GM21737 (cell line): ENCODE results near the gene MEIS1.

Experiments used
- ATAC-seq: cut with Tn5 transposase; IDR thresholded peaks from one replicate; pipeline ENCODE4 v1.9.1; 2021; ENCODE audit warnings: mild to moderate bottlenecking, moderate library complexity; ENCODE audit not compliant: unreplicated experiment

MEIS1 gene

DNA sequence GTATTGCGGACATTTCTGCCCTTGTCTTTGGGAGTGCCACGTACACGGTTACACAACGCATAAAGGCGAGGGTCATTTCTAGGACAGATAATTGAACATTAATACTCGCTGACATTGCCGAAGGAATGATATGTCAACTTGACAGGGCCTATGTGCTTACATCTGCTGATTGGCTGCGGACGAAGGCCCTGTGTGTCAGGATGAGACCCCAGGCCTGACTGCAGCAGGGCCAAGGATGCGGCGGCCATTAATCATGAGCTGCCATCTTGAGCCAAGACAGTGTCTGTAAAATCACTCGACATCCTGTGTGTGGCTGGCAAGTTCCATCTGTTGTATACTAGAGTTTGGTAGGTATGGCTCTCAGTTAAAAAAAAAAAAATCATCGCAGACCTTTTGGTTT is 96.6 kb downstream of the MEIS1 start:
- no peak for ATAC-seq

GRCh38 chr2:66532972-66533868 is 98.3 kb downstream of the MEIS1 start:
- no peak for ATAC-seq

- no peak for ATAC-seq
These were observed 99.5 kb downstream of the MEIS1 start for GRCh38 chr2:66534461-66534860.

DNA sequence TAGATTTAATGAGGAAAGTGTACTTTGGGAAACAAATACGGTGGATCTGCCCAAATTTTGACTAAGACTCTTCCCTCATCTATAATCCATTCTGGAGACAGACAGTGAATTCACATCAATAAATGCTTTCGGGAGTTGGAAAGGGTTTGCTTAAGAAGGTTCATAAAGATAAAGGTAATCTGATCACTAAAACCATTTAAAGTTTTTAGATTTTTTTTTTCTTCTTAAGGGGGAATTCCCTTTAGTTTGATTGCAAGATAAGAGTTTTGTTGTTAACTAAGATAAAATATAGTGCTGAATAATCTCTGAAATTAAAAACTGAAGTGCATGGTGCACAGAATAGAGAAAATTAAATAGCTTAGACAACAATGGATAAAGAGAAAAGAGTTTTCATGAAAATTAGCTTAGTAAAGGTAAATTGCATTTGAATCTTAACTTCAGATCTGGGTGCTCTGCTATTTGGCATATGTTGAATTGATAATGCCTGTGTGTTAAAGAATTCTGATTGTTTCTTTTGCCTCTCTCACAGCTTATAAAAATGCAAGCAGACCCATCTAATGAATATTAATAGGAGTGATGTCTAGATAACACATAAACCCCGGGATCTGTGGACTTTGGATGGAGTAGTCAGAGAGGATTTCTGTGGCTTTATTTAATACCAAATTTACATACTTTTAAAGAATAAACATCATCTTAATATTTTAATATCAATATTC is 100.8 kb downstream of the MEIS1 start:
- no peak for ATAC-seq

DNA sequence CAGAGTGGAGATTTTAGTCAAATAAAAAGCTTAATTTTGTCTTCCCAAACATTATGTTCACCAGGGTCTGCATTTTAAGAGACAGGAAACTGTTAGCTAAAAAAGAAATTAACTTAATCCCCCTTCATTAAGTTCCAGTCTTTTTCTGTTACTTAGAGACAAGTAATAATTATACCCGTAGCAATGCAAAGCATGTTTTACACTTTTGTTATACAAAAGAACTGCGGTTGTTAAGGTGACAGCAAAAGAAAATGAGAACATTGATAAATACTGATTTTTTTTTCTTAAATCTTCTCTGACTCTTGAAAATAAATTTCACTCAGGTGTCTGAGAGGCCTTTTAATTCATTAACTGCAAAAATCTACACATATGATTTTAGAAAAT is 101.4 kb downstream of the MEIS1 start:
- no peak for ATAC-seq

DNA sequence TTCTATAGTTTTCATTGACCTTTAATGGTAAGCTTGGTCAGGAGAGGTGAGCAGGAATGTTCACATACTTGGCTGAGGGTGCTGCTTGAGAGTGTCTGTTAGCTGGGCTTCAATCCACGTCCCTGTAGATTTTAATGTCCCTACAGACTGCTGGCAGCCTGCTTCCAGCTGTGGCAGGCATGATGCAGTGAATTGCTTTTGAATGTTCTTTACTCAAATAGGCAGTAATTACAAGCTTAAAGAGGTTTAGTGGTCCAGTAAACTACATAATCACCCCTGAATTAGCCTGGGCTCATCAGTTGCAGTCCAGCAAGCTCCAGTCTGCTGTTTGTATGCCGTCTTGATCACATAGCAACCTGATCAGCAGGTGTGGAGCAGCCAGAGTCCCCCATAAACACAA is 102.1 kb downstream of the MEIS1 start:
- ATAC-seq = no peak

DNA sequence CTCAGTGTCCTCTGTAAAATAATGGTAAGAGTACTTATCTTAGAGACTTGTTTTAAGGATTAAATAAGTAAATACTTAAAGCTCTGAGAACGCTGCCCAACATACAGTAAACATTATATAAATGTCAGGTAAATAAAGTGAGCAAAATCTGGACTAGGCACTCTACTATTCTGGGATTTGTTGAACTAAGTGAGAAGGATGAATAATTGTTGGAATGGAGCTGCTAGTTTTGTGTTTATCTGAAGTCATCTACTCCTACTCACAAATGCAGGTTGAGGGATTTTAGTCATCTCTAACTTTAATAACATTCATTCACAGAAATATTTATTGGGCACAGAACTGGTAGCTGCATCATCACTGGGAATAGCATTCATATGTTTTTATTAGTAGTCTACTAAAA is 103.4 kb downstream of the MEIS1 start:
- ATAC-seq = no peak

DNA sequence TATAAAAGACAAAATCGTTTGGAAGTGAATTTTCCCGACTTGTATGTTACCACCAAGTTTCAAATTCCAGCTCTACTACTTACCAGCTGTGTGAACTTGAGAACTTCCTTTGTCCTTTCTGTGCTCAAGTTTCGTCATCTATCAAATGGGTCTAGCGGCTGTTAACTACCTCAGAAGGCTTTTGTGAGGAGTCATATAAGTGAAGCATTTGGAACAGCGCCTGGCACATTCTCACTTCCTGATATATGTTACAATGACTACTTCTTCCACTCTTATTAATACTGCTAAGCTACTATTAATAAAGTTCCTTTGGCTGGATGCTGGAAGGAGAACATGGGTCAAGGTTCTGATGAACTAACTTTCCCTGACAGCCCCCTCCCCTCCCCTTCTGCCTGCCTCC is 104.5 kb downstream of the MEIS1 start:
- ATAC-seq = no peak

DNA sequence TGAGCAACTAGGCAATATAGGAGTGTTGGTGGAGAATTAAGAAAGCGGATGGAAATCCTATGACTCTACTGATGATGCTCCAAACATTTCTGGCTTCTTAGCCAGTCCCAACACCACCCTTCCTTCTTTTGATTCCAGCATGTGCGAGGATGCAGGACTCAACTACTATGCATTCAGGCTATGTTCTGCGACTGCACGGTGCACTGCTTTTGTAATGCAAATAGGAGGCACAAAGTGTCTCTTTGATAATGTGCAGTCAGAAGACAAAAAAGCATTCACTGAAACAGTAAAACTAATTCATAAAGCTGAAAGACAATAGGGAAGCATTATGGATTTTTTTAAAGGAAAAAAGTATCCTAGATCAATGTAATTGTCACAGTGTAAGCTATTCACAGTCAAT is 106.7 kb downstream of the MEIS1 start:
- ATAC-seq = no peak

GRCh38 chr2:66543257-66543767 is 108.4 kb downstream of the MEIS1 start:
- ATAC-seq = no peak

DNA sequence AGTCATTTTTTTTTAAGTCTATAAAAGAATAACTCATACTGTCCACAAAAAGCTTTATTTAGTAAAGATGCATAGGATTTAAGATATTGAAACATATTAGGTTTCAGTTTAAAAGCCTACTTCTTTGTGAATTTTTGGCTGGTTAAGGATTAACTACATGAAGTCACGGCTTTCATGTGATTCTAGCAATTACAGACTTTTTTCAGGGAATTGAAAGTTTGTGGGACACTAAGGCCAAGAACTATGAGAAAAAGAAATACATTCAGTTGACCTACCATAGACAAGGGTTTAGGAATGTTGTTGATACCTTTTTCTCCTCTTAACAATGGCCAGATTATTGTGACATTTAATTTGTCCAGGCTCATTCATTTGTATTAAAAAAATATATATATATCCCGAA is 109.3 kb downstream of the MEIS1 start:
- ATAC-seq = no peak

GRCh38 chr2:66545258-66545657 is 110.3 kb downstream of the MEIS1 start:
- ATAC-seq = no peak

DNA sequence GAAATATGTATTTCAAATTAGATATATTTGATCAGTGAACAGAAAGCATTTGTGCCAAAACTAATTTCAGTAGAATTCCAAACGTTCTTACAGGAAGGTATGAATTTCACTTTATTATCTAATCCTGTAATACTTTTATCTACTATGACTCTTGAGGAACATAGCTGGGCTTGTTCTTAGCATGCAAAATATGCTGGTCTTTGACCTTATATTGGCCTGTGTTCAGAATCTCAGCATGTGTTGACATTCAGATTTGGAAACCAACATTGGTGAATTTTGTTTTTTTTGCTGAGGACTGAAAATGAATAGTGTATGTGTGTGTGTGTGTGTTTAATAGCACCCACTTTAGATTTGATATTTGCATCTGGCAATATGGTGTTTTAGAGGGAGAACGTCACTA is 112.2 kb downstream of the MEIS1 start:
- ATAC-seq = no peak

- no peak for ATAC-seq
These were observed 113.0 kb downstream of the MEIS1 start for GRCh38 chr2:66547887-66548286.

- ATAC-seq = no peak
These were observed 113.5 kb downstream of the MEIS1 start for GRCh38 chr2:66548422-66548821.

DNA sequence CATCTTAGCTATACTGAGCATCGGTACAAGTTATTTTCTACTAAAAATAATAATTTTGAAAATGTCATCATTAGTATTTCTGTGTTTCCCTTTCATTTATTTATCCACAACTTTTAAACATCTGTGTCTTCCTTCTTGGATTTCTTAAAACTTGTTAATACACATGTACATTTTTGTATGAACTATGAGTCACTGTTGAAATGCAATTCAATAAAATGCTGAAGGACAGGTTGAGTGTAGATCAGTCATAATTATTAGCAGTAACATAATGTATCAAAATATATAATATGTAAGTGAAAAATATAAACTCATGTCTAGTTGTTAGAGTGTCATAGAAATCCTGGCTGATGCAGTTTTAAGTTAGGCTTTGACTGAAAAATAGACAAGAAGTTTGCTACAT is 115.9 kb downstream of the MEIS1 start:
- no peak for ATAC-seq

- no peak for ATAC-seq
These were observed 118.4 kb downstream of the MEIS1 start for GRCh38 chr2:66553370-66553769.

DNA sequence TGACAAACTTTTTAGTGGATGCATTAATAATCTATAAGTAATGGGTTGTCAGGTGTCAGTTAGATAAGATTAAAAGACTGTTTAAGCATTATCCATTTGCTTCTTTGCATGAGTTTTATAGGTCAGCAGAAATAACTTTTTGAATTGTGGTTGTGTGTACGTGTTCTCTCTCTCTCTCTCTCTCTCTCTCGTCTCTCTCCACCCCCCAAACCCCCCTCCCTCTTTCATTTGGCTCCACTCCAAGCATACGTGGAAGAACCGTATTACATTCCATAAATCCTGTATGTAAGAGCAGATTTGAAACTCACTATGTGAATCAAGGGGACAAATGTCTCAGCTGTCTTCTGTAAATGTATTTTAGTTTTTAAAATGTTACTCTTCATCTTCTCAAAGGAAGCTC is 120.2 kb downstream of the MEIS1 start:
- ATAC-seq = no peak

DNA sequence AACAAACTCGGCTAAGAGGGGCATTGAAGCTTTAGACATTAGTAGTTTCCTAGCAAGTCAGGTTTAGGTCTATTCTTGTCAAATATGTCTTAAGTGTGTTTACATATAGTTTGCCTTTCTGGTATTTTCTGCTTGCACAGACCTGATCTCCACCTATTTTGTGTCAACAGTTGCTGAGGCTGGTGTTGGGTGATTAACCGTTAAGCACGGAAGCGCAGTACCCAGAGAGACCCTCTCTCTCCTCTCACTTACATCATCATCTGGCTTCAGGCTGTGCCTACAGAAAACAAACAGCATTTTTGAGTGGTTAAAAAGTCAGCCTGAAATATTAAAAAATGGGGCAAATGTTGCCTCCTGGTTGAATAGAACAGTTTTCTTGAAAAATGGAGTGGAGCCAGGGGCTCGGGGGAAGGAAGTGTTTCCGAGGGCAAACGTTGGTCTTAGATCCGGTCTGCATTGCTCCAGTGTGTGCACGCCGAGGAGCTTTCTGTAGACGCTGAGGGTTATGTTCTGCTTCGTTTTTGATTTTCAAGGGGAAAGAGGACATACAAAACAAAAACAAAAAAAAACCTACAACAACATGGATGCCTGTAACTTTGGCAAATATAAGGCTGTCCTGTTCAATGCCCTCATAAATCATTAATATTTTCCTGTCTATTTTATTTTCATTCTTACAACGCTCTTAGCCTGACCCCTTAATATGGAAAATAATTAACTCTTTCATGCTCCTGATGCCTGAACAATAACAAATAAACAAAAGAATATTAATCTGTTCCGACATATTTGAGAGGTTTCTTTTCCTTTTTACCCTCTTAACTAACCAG is 120.8 kb downstream of the MEIS1 start:
- no peak for ATAC-seq

GRCh38 chr2:66559672-66560071 is 124.7 kb downstream of the MEIS1 start:
- no peak for ATAC-seq

- no peak for ATAC-seq
These were observed 125.8 kb downstream of the MEIS1 start for GRCh38 chr2:66560683-66561082.
